SK-N-SH (cell line): ENCODE measurements around the gene OR4P4. TPM values are rescaled to one million over a fixed set of nuclear protein-coding genes. Genes with fewer than 3 reads are reported as not detected.

Source experiments
- CTCF ChIA-PET: fragments of 300-600, 350-600 bp; formaldehyde crosslinking; extraction: SDS; loops from one replicate; lab custom pipeline; 2021; lab: Yijun Ruan, JAX
- POLR2A ChIA-PET: fragments of 350-600 bp; sonication (Branson Sonifier 250); formaldehyde crosslinking; extraction: SDS; loops from one replicate; lab custom pipeline; 2020; ENCODE audit warnings: antibody characterized with exemption, inconsistent platforms; lab: Yijun Ruan, JAX
- DNase-seq: peaks from one replicate; pipeline ENCODE4 v3.0.0; 2012
- H2AFZ ChIP-seq: fragments of 200-600 bp; sonication (generic); 2 replicates; pipeline ENCODE4 v1.8.1; 2016; ENCODE audit warnings: antibody characterized with exemption, mild to moderate bottlenecking, low read depth
- H3F3A ChIP-seq: fragments of 200-600 bp; sonication (generic); replicated peaks from 2 replicates; pipeline ENCODE3; 2016; ENCODE audit warnings: antibody characterized with exemption, mild to moderate bottlenecking; ENCODE audit not compliant: insufficient read depth
- H3K27ac ChIP-seq, 2 experiments: fragments of 200-500 bp in 1 of 2; fragments of 200-600 bp in 1 of 2; sonication (Bioruptor generic) in 1 of 2; sonication (generic), shearing (Covaris generic) in 1 of 2; 2 replicates each; pipeline versions ENCODE4 v1.5.1 to v1.6.1; 2014 to 2016; ENCODE audit warnings: low read depth in 2 of 2, inconsistent platforms in 1 of 2, low read length in 1 of 2, mild to moderate bottlenecking in 1 of 2, mixed read lengths in 1 of 2
- H3K27me3 ChIP-seq: fragments of 200-600 bp; sonication (generic), shearing (Covaris generic); 2 replicates; pipeline ENCODE4 v1.6.1; 2016; ENCODE audit warnings: mixed run types; ENCODE audit not compliant: insufficient read depth
- H3K36me3 ChIP-seq, 2 experiments: fragments of 200-500 bp in 1 of 2; fragments of 200-600 bp in 1 of 2; sonication (Bioruptor generic) in 1 of 2; sonication (generic) in 1 of 2; replicated peaks in 1 of 2; 2 replicates each; pipeline versions ENCODE3 to v1.5.1; 2014 to 2016; ENCODE audit warnings: low read length in 1 of 2, mild to moderate bottlenecking in 1 of 2; ENCODE audit not compliant: insufficient read depth in 2 of 2, control insufficient read depth in 1 of 2
- H3K4me1 ChIP-seq, 2 experiments: fragments of 200-500 bp in 1 of 2; fragments of 200-600 bp in 1 of 2; sonication (Bioruptor generic) in 1 of 2; sonication (generic), shearing (Covaris generic) in 1 of 2; 2 replicates each; pipeline versions ENCODE4 v1.5.1 to v1.6.1; 2014 to 2016; ENCODE audit warnings: low read depth in 1 of 2, low read length in 1 of 2, mixed run types in 1 of 2; ENCODE audit not compliant: insufficient read depth in 2 of 2, control insufficient read depth in 1 of 2
- H3K4me2 ChIP-seq: fragments of 200-600 bp; sonication (generic), shearing (Covaris generic); 2 replicates; pipeline ENCODE4 v1.6.1; 2017; ENCODE audit warnings: mixed run types
- H3K4me3 ChIP-seq, 2 experiments: fragments of 200-500 bp in 1 of 2; fragments of 200-600 bp in 1 of 2; sonication (Bioruptor generic) in 1 of 2; sonication (generic), shearing (Covaris generic) in 1 of 2; 2 replicates each; pipeline versions ENCODE4 v1.5.1 to v1.8.1; 2014 to 2016; ENCODE audit warnings: low read depth in 2 of 2, inconsistent platforms in 1 of 2, low read length in 1 of 2, mild to moderate bottlenecking in 1 of 2, mixed read lengths in 1 of 2, moderate library complexity in 1 of 2
- H3K79me2 ChIP-seq: fragments of 200-600 bp; sonication (generic); 2 replicates; pipeline ENCODE4 v1.8.1; 2017; ENCODE audit warnings: mild to moderate bottlenecking; ENCODE audit not compliant: insufficient read depth
- H3K9ac ChIP-seq: fragments of 200-600 bp; sonication (generic); 2 replicates; pipeline ENCODE4 v1.6.1; 2017; ENCODE audit warnings: mixed run types
- H3K9me2 ChIP-seq: fragments of 200-600 bp; sonication (generic); 2 replicates; pipeline ENCODE4 v1.6.1; 2017; ENCODE audit warnings: mixed run types
- H3K9me3 ChIP-seq: fragments of 200-600 bp; sonication (generic); 2 replicates; pipeline ENCODE4 v1.6.1; 2017; ENCODE audit warnings: mixed run types, mild to moderate bottlenecking, moderate library complexity
- H4K20me1 ChIP-seq: fragments of 200-600 bp; sonication (generic); 2 replicates; pipeline ENCODE4 v1.6.1; 2017; ENCODE audit warnings: mild to moderate bottlenecking, mixed run types; ENCODE audit not compliant: insufficient read depth
- EP300 ChIP-seq, 2 experiments: IDR thresholded peaks; 2 replicates each; pipeline versions ENCODE4 v1.4.0 to v1.6.1; 2012; ENCODE audit warnings: borderline replicate concordance in 1 of 2, low read depth in 1 of 2, low read length in 1 of 2
- SIN3A ChIP-seq: IDR thresholded peaks from 2 replicates; pipeline ENCODE4 v1.6.1; 2012; ENCODE audit warnings: low read depth, mild to moderate bottlenecking, low read length, moderate library complexity, borderline replicate concordance
- TAF1 ChIP-seq: IDR thresholded peaks from 2 replicates; pipeline ENCODE4 v1.6.1; 2012; ENCODE audit warnings: low read depth, mild to moderate bottlenecking, low read length, moderate library complexity, borderline replicate concordance
- TEAD4 ChIP-seq: IDR thresholded peaks from 2 replicates; pipeline ENCODE4 v1.4.0; 2012; ENCODE audit warnings: mild to moderate bottlenecking, borderline replicate concordance; ENCODE audit not compliant: insufficient read depth
- YY1 ChIP-seq: IDR thresholded peaks from 2 replicates; pipeline ENCODE4 v1.4.0; 2012; ENCODE audit warnings: low read depth, mild to moderate bottlenecking
- WGBS: methylation state at CpG from one replicate; pipeline ENCODE4 v1.1.6; 2017; ENCODE audit warnings: low lambda C conversion rate; 5-methylcytosine and 5-hydroxymethylcytosine counted together
- polyA plus RNA-seq, 3 experiments: library from polyadenylated mRNA; depleted of rRNA; stranded (reverse); fragments of >200 nt; gene quantifications; 2 replicates each; pipeline ENCODE4 v1.2.3, GENCODE V29; 2012

Gene OR4P4
- polyA plus RNA-seq, 1 of the 3 experiments (the other 2 are of a cell fraction), result not detected

- H3K27me3 ChIP-seq, result no peaks in the 10 kb centered on the region
- 0% methylated on average over 5 of the region's 5 CpGs for WGBS
- H3K79me2 ChIP-seq, result no peaks in the 10 kb centered on the region
- H3K9ac ChIP-seq, result no peak overlapping the region
- H4K20me1 ChIP-seq, result no peaks in the 10 kb centered on the region
- H3K27ac ChIP-seq, result no peak overlapping the region
- no peak for TF ChIP-seq SIN3A
- TF ChIP-seq YY1, result no peak
- TF ChIP-seq TEAD4, result no peak
- TF ChIP-seq TAF1, result no peak
- TF ChIP-seq EP300 (IDR thresholded peaks at IDR 0.05; ENCODE audit: borderline replicate concordance in 1 of 2, low read depth in 1 of 2, low read length in 1 of 2), result no peak
- H3K4me2 ChIP-seq, result no peak overlapping the region
- DNase-seq, result no peak
- H3K9me2 ChIP-seq, result no peaks in the 10 kb centered on the region
- no peaks in the 10 kb centered on the region for H3K4me1 ChIP-seq
- ChIA-PET CTCF (no interaction called here), POLR2A (no interaction called here)
- H3K4me3 ChIP-seq, result no peak overlapping the region
- no peaks in the 10 kb centered on the region for H3K9me3 ChIP-seq
- H2AFZ ChIP-seq, result no peak overlapping the region
- H3F3A ChIP-seq, result no peaks in the 10 kb centered on the region
- H3K36me3 ChIP-seq, result no peaks in the 10 kb centered on the region
These were observed 38.9 kb downstream of the OR4P4 start for GRCh38 chr11:55673860-55674259.

Other genes starting within 250 kb of the OR4P4 start
- gene OR4C15, start 80.6 kb upstream of the OR4P4 start, polyA plus RNA-seq (2012; rRNA removed), result not detected in 2 replicates
- not detected in 2 replicates for gene OR4C16, start 63.0 kb upstream of the OR4P4 start, polyA plus RNA-seq (2012; rRNA removed)
- gene OR4C11, start 27.5 kb upstream of the OR4P4 start, polyA plus RNA-seq (2012; rRNA removed), result not detected in 2 replicates
- gene OR4S2, start 13.2 kb downstream of the OR4P4 start, polyA plus RNA-seq (2012; rRNA removed), result not detected in 2 replicates
- gene OR4C6, start 27.1 kb downstream of the OR4P4 start, polyA plus RNA-seq (2012; rRNA removed), result not detected in 2 replicates
- gene OR5D13, start 138.3 kb downstream of the OR4P4 start, polyA plus RNA-seq (2012; rRNA removed), result not detected in 2 replicates
- not detected in 2 replicates for gene OR5D14, start 160.4 kb downstream of the OR4P4 start, polyA plus RNA-seq (2012; rRNA removed)
- not detected in 2 replicates for gene OR5L1, start 176.3 kb downstream of the OR4P4 start, polyA plus RNA-seq (2012; rRNA removed)
- not detected in 2 replicates for gene OR5D18, start 184.5 kb downstream of the OR4P4 start, polyA plus RNA-seq (2012; rRNA removed)
- not detected in 2 replicates for gene OR5L2, start 192.1 kb downstream of the OR4P4 start, polyA plus RNA-seq (2012; rRNA removed)
- not detected in 2 replicates for gene OR5D16, start 203.6 kb downstream of the OR4P4 start, polyA plus RNA-seq (2012; rRNA removed)
- not detected in 2 replicates for gene TRIM51, start 248.2 kb downstream of the OR4P4 start, polyA plus RNA-seq (2012; rRNA removed)